ENCODE results near the gene MIEF2.
A peak's percentile ranks its signal among the peaks of the same experiment; 100 is the strongest.
"Not testable (repeated sequence)": the region's sequence is repeated elsewhere in the genome, so short reads cannot be mapped to it uniquely, and the experiment has no call there.

Gene MIEF2

GRCh38 chr17:18257268-18257981, 3.0 kb upstream of the MIEF2 start:
- DNase-seq: no peak

DNA sequence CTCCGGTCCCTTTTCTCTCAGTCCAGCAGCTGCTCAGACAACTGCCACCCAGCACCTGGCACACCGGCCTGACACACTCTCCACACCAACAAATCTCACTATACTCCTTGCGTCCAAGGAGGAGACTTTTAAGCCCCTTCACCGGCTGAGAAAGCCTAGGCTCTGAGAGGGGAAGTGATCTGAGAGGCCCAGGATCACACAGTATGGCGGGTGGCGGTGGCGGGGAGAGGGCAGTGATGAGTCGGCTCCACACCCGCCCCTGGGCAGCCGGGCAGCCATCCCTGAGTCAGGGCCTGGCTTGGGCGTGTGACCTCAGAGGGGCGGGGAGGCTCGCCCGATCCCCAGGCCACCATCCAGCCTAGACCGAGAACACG, 2.5 kb upstream of the MIEF2 start:
- peak; percentile 33 for DNase-seq

- DNase-seq: peak; percentile 43
Observed at GRCh38 chr17:18258356-18259038, 2.0 kb upstream of the MIEF2 start, which contains the start of gene FLII. Gene FLII, minus strand, starts transcription at chr17:18258738. Its CDS starts 48 bp downstream, at chr17:18258690.

DNA sequence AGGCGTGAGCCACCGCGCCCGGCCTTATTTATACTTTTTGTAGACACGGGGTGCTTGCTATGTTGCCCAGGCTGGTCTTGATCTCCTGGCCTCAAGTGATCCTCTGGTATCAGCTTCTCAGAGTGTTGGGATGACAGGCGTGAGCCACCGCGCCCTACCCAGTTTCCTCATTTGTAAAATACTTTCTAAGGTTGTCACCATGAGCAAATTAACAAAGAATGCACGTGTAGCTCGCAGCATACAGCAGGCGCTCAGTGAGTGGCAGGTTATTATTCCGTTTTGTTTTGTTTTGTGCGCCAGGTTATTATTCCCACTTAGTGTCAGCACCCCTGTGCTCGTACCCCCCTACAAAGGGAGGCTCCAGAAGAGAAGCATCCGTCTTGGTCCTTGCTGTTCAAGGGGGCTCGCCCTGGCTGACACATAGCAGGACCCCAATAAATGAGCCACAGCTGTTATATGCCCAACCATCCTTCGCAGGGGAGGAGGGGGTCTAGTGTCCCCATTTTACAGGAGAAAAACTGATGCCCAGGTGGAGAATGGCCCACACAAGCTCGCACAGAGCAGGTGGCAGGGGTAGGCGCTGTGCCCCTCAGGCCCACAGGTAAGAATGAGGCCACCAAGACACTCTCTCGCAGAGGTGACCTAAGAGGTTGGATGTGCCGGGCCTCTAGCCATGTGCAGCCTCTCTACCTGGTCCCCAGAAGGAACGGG, 686 bp upstream of the MIEF2 start:
- DNase-seq: no peak

DNA sequence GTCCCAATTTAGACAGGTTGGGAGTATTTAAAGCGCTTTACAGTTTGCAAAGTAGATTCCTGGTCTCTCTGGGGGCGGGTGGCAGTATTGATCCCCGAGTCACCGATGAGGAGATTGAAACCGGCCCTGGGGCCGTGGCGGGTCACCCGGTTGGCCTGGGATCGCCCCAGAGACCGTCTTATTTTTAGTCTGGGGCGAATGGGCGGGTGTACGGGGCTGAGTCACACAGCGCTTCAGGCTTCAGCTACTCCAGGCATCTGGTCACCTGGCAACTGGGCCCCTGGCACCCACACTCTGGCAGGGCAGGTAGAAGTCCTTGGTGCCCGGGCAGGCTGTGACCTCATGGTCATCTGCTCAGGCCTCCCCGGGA, 669 bp downstream of the MIEF2 start:
- DNase-seq: no peak

DNA sequence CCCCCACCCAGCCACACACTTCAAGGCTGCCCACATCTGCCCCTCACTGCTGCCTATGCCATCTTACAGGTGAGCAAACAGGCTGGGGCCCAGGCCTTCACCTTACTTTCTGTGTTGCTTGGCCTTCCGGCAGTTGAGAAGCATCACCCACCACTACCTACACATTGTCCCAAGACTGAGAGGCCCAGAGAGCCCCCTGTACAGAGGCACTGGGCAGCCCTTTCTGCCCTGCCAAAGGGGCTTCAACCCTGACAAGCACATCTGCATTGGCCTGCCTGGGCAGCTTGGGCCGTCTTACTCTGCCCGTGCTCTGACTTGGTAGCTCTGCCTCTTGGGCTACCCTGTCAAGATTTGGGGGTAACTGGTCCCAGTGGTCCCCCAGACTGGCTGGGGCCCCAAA, 1.2 kb downstream of the MIEF2 start:
- DNase-seq: no peak

DNA sequence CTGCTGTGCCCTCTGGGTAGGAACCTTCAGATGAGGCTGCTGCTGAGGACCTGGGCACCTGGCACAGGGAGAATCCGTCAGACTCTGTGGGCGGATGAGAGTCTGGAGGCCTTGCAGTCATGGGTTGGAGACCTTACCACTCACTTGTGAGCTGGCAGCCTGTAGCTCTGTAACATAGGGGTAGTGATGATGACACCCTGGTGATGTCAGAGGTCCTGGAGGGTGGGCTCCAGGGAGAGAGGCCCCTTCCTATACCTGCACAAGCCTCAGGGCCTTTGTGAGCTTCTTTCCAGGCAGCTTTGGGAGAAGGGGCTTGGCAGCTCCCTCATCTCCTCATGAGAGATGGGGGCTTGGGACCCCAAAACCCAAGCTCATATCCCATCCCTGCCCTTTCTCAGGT, 1.6 kb downstream of the MIEF2 start:
- no peak for DNase-seq

DNA sequence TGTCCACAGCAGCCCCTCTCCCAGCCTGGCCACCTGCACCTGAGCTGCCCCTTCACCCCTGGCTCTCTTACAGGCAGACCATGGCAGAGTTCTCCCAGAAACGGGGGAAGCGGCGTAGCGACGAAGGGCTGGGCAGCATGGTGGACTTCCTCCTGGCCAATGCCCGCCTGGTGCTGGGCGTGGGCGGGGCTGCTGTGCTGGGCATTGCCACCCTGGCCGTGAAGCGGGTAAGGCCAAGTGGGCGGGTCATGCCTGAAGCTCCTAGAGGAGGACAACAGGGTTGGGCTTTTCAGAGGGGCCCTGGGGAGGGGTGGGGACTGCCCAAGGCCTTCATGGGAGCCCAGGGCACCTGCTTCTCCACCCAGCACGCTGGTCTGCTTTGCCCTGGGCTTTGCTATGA, 2.2 kb downstream of the MIEF2 start:
- DNase-seq: no peak

- DNase-seq: no peak
Observed at GRCh38 chr17:18263885-18264682, 3.6 kb downstream of the MIEF2 start.

- no peak for DNase-seq
Observed at GRCh38 chr17:18267366-18267765, 6.9 kb downstream of the MIEF2 start.

GRCh38 chr17:18267927-18268711, 7.7 kb downstream of the MIEF2 start:
- no peak for DNase-seq

- DNase-seq: no peak
Observed at GRCh38 chr17:18270046-18270931, 9.8 kb downstream of the MIEF2 start.

GRCh38 chr17:18277076-18277475, 16.6 kb downstream of the MIEF2 start:
- no peak for DNase-seq

DNA sequence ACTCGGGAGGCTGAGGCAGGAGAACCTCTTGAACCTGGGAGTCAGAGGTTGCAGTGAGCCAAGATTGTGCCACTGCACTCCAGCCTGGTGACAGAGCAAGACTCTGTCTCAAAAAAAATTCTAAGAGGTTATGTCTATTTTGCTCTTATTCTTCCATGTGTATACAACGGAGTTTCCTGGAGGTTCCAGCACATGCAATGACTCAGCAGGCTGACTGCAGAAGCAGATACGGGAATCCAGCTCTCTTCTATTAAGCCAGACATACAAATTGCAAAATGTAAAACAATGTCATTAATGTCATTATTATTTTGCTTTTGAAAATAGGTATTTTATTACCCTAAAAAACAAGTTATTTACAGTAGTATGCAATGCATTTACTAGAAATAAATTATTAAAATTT, 18.4 kb downstream of the MIEF2 start:
- DNase-seq: no peak

- no peak for DNase-seq
Observed at GRCh38 chr17:18280249-18280648, 19.8 kb downstream of the MIEF2 start.

GRCh38 chr17:18280766-18281371, 20.4 kb downstream of the MIEF2 start:
- no peak for DNase-seq

DNA sequence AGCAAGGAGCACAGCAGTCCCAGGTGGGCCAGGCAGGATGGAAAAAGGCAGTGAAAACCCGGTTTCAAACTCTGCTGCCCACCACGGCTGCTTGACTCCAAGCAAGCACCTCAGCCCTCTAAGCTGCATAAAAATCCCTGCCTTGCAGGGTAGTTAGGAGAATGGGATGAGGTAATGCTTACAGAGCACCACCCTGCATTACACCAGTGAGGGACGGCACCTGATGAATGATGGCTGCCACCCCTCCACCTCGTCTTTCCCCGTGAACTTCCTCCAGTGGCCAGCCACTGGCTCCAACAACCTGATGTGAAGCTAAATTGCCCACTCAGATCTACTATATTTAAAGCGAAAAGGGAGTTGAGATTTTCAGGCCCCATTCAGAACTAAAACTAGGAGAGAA, 21.3 kb downstream of the MIEF2 start:
- no peak for DNase-seq

DNA sequence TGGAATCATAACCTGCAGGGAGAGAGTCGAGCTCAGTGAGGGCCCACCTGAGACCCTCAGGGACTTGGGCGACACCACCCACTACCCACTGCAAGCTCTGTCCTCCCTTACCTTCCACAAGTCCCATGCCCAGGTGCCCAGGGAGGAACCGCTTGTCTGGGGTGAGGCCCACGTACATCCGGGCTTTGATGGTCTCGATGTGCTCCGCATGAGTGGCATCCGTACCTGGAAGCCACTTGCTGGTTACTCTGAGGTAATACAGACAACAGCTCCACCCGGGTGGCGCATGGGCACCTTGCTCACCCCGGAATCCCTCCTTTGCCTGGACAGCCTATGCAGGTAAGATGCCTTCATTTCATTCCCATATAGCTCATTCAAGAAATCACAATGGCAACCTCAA, 24.8 kb downstream of the MIEF2 start:
- DNase-seq: no peak

- no peak for DNase-seq
Observed at GRCh38 chr17:18291718-18292540, 31.5 kb downstream of the MIEF2 start.

- not testable (repeated sequence) for DNase-seq
Observed at GRCh38 chr17:18298061-18298460, 37.6 kb downstream of the MIEF2 start.

All from activated gamma-delta T cell (primary cell).